Superior temporal gyrus (tissue), 1 donor: ENCODE data around the gene KPNB1.

Experiments used
- DNase-seq: peaks from one replicate; pipeline ENCODE4 v3.0.0-alpha.2; 2016; ENCODE audit errors: extremely low spot score

Gene KPNB1

DNA sequence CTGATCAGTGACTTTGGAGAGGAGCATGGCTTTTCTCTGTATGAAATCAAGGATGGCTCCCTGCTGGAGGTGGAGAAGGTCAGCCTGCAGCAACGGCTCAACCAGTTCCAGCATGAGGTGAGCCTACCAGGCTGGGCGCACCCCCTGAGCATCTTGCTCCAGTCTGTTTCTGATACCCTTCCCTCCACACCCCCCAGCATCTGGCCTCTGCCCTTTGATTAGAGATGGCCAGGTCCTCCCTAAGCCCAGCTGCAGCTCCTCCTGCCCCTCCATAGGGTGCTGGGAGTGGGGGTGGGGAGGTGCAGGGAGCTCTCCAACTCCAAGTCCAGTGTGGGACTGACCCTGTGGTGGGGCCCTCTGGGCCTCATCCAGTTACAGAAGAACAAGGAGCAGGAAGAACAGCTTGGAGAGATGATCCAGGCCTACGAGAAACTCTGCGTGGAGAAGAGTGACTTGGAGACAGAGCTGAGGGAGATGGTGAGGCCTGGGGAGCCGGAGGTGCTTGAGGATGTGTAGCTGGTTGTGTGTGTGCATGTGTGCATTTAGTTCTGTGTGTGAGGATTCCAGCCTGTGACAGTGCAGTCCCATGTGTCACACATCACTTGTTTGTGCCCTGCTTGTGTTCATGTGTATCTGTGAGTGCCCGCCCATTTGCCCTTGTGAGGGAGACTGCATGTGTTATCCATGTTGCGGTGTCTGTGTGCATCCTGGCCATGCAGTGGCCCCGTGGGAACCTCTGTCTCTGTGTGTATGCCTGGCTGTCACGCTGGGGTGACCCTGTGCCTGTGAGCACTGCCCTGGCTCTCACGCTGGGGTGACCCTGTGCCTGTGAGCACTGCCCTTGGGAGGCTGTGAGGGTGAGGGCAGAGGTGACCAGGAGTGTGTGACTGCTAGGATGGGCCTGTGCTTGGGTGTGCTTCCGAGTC, 47.3 kb downstream of the KPNB1 start:
- DNase-seq = no peak

DNA sequence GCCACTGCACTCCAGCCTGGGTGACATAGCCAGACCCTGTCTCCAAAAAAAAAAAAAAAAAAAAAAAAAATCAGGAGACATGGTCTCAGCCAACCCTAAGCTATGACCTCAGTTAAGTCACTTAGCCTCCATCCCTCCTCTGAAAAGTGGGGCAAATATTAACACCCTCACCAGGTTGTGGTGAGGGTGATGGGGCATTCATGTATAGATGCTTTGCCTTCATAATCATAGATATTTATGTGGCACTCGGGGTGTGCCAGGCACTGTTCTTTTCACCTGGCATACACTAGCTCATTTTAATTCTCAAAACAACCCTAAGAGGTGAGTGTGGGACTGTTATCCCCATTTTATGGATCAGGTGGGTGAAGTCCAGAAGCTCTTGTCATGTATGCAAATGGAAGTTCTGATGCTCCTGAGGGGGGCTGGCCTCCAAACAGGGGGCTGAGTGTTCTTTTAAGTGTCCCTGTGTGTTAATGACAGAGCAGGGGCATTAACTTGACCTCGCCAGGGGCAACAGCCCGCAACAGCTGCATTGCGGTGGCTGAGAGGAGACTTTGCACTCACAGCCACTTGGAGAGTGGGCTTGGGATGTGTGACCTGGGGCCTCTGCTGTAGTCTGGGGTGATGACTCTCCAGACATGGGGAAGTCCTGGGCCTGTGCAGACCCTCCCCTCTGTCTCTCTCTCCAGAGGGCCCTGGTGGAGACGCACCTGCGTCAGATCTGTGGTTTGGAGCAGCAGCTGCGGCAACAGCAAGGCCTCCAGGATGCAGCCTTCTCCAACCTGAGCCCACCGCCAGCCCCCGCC, 48.4 kb downstream of the KPNB1 start:
- no peak for DNase-seq

DNA sequence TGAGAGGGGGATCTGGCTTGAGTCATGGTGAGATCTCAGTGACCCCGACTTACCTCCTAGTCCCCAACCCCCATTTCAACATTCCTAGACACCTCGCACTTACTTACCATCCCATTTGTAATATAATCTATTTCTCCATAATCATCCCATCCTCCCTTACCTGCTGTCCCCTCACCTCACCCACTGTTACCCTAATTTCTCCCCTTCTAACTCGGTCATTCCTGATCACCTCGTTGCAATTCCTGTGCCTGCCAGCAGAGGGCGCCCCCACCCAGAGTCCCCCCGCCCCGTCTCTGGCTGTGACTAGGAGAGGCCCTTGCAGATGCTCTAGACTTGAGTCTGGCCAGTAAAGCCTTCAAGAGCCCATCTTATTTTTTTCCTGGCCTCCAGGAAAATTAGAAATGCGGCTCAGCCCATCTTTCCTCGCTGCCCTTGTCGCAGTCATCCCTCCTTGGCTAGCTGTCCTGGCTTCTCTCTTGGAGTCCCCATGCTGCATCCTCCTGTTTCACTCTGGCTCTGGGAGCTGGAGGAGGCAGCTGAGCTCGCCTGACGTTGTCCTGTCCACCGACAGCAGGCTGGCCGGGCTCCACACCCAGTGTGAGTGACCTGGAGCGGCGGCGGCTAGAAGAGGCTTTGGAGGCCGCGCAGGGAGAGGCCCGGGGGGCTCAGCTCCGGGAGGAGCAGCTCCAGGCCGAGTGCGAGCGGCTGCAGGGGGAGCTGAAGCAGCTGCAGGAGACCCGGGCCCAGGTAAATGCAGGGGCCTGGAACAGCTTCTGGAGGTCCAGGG, 49.2 kb downstream of the KPNB1 start:
- peak; percentile 67 for DNase-seq

DNA sequence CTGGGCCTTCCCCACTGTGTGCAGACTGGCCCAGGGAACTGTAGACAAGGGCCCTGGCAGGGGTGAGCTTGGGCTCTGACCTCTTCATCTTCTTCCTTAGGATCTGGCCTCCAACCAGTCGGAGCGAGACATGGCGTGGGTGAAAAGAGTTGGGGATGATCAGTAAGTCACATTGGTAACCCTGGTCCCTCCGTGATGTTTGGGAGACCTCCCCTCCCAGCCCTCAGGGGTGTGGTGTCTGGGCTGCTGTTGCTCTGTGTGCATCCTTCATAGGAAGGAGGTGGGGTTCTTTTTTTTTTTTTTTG, 49.8 kb downstream of the KPNB1 start:
- no peak for DNase-seq

DNA sequence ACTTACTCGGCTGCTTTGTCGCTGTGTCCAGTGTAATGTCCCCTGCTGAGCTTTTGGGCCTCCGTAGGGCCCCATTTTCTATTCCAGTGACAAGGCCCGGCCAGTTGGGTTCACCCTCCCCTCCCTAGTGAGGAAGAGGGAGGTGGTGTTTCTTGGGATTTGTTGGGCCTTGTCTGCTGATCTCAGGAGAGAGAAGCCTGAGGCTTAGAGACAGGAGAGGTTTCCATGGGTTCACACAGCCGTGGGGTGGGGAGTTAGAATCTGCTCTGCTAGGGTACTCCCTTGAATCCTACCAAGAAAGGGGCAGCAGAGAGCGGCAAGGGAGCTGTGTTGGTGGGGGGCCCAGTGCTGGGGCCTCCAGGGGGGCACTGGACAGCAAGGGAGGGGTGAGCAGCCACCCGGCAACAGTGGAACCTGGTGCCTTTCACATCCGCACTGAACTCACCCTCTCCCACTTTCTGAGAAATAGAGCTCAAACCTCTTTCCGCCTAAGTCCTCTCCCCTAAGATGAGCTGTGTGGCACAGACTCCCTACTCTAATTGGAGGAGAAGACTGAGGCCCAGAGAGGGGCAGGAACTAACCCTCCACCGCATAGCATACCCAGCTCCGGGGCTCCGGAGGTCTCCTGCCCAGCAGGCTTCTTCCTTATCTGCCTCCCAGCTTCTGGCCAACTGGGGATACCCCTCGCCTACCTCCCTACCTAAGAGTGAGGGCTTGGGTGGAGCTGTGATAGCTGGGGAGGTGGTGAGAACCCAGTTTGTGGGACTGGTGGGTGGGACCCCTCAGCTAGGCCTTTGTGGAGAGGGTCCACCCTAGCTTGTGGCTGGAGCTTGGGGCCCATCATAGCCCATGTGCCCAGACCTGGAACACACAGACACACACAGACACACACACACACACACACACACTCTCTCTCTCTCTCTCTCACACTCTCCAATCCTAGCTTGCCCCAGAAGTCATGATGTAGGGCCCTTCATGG, 51.0 kb downstream of the KPNB1 start:
- DNase-seq = no peak

DNA sequence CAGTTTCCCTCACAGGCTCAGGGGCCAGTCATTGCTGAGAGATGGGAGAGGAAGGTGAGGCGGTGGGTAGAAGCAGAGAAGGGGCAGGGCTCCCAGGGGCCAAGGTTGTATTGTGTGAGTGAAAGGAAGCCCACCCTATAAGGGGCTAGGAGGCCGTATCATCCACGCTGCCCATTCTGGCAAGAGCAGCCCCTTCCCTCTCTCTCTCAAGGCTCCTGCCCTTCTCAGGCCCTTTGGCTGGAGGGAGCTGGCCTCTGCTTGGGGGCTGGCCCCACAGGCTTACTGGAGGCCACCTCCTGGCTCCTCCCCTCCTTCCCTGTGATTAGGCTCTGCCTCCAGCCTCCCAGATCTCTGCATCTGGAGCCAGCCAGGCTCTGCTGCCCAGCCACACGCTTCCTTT, 51.9 kb downstream of the KPNB1 start:
- DNase-seq = no peak

DNA sequence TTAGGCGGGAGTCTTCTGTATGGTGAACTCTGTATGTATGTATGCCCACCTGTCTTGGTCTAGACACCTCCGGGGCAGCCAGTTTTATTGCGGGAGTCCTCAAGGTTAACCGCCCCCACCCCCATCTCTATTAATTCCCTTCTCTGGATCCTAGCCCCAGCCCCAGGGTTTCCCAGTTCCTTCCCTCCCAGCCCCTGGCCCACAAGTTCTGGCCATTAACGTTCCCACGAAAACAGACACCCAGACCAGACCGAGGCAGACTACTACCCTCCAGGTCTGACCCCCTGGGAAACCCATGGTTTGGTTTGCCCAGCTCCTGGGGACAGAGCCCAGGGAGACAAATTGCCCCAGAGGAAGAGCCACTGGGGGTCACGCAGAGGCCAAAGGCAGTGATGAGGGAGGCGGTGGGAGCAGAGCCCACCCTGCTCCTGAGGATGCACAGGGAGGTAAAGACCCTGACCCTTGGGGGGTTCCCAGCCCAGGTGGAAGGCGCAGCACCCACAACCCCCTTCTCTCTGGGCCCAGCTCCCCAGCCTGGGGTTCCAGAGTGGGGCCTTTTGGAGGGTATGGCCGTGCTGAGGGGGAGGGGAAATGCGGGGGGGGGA, 52.8 kb downstream of the KPNB1 start:
- DNase-seq = no peak

DNA sequence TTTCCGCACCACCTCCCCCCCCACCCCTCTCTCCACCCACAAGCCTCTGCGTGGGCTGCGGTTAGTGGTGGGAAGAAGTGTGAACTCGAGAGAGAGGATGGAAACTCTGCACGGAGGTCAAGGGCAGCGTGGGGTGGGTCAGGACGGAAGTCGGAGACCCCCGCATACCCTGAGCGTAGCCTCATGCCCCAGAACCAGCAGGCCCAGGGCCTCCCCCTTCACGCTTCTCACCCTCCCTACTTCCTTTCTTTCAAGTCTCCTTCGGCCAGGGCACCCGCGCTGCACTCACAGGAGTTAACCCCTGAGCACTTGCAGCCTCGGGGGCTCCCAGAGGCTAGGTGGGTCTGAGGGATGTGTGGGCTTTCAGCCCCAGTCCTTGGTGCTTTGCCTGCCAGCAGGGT, 53.5 kb downstream of the KPNB1 start:
- no peak for DNase-seq

DNA sequence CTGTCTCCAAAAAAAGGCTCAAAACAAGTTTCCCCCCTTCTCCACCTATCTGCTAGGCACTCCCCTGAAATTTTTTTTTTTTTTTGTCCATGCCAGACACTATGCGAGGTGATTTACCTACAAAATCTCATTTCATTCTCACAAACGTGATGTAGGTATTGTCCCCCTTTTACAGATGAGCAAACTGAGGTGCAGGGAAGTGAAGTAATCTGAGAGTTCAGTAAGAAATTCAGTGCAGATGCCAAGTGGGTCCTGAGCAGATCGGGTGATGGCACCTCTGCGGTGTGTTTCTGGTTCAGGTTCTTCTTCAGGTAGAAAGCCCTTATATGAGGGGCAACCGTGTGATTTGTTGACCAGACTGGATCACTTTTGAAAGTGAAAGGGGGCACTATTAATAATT, 54.0 kb downstream of the KPNB1 start:
- DNase-seq = no peak

DNA sequence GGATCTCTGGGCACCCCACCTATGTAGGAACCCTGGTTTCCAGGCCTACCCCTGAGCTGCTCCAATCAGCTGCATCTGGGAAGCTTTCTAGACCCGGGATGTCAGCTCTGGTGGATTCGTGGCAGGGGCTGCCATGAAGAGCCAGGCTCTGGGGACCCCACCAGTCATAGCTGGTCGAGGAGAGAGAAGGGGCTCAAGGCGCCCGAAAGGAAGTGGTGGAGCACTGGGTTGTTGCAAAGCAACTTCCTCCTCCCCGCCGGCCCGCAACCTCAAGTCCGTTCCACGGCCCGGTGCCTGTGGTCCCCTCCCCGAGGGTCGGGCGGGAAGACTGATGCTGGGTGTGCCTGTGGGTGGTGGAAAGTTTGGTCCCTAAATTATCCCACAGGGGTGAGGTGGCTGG, 54.4 kb downstream of the KPNB1 start:
- no peak for DNase-seq

DNA sequence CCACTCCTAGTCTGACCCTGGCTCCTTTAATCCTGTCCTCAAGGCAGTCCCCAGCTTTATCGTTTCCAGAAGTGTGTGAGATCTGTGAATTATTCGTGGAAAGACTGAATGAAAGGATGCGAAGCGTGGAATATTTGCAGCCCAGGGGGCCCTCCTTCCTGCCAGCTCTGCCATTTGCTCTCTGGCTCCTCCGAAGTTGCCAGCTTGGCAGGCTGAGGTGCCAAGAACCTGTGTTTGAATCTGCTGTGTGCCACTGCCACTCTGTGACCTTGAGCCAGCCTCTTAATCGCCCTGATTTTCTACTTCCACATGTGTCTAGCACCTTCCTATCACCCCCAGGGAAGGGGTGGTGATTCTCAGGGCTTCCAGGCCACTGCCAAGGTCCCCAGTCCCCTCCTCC, 55.0 kb downstream of the KPNB1 start:
- DNase-seq = no peak

DNA sequence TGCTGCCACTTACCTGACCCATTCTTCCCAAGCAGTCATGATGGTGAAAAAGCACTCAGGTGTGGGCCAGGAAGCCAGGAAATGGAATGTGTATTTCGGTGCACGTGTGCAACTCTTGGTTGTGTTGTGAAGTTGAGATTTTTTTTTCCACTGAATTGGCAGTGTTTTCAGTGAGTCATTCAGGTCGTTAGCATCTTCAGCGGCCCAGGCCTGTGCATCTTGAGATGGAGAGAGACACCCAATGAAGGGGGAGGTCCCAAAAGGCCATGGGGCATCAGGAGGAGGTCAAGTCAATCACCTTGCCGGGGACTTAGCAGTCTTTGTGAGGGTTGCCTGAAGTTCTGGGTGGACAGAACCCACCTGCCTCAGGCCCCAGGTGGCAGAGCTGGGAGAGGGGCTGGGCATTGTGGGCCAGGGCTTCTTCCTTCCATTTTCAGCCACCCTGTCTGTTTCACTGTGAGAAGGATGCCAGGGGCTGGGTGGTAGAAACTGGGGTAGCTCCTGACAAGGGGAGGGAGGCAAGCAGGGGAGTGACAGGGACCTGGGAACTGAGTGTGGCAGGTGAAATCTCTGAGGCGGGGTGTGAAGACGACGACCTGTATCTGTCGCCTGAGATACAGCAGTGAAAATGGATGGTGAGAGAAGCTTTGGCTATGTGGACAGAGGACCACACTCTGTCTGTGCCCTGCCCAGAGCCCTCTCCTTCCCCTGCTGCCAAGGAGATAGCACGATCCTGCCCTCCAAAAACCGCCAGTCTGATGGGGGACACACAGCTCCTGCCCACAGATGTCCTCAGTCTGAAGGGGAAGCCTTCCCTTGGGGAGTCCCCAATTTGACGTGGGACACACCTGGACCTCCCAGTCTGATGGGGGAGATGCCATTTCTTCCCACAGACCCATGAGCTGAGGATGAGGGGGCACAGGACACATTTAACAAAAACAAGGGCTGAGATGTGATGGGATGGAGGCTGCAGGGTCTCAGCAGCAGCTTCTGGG, 56.1 kb downstream of the KPNB1 start:
- DNase-seq = no peak

DNA sequence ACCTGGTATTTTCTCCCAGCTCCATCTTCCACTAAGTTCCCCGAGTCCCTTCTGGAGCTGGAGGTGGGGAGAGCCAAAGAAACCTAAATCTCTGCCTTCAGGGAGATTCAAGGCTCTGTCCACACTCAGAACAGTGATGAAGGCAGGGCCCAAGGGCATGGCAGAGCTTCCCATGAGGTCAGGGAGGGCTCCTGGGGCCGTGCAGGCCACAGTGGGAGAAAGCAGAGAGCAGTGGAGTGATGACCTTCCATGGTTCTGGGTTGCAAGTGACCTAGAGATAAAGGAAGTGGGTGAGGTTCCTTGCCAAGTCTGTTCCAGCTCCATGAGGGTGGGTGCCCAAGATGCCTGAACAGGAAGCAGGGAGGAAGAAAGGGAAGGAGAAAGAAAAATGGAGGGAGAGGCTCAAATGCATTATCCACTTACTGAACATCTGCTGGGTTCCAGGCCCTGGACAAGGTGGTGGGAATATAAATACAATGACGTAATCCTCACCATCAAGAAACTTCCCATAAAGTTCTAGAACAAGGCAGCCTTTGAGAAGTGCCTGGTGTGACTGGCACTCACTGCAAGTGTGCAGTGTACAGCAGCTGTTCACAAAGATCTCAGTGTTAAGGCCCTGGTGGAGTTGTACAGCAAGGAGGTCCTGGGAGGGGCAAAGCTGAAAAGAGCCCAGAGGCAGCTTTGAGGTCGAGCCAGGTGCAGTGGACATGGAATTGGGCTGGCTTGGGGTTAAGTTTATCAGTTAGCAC, 57.5 kb downstream of the KPNB1 start:
- DNase-seq = peak; percentile 67

DNA sequence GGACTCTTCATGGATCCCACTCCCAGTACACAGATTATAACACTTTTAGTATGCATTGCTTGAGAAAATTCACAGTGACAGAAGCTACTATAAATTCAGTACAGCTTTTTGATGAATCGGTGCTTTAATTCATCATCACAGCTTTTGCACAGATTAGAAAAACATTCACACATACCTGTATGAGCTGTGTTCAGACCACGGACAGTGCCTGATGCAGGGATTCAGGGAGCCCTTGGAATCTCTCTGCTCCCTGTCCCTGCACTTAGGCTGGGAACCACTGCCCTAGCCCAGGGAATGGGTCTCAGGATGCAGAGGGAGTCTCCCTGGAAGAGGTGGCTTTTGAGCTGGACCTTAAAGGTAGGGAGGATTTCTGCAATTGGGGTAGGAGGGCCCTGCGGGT, 58.2 kb downstream of the KPNB1 start:
- DNase-seq = no peak

DNA sequence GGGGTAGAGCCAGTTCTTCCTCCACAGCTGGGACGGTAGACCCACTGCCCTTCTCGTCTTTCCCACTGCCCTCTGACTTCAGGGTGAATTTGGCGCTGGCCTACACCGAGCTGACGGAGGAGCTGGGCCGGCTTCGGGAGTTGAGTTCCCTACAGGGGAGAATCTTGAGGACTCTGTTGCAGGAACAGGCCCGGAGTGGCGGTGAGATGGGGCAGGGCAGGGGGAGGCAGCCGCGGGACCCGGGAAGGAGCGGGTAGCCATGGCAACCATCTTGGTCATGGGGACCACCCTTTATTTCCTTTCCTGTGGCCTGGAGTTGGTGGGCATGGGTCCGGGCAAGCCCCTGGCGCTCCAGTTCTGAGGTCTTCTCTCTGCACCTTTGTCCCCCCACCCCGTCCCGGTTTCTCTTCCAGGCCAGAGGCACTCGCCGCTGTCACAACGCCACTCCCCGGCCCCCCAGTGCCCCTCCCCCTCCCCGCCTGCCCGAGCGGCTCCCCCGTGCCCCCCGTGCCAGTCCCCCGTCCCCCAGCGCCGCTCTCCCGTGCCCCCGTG, 58.7 kb downstream of the KPNB1 start:
- DNase-seq = no peak

DNA sequence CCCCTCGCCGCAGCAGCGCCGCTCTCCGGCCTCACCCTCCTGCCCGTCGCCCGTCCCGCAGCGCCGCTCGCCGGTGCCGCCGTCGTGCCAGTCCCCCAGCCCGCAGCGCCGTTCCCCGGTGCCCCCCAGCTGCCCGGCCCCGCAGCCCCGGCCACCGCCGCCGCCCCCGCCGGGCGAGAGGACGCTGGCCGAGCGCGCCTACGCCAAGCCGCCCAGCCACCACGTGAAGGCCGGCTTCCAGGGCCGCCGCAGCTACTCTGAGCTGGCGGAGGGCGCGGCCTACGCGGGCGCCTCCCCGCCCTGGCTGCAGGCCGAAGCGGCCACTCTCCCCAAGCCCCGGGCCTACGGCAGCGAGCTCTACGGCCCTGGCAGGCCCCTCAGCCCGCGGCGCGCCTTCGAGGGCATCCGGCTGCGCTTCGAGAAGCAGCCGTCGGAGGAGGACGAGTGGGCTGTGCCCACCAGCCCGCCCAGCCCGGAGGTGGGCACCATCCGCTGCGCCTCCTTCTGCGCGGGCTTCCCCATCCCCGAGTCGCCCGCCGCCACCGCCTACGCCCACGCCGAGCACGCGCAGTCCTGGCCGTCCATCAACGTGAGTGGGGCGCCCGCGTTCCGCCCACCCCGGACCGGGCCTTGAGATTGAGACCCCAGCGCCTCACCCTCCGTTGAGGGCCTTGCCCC, 59.3 kb downstream of the KPNB1 start:
- no peak for DNase-seq

DNA sequence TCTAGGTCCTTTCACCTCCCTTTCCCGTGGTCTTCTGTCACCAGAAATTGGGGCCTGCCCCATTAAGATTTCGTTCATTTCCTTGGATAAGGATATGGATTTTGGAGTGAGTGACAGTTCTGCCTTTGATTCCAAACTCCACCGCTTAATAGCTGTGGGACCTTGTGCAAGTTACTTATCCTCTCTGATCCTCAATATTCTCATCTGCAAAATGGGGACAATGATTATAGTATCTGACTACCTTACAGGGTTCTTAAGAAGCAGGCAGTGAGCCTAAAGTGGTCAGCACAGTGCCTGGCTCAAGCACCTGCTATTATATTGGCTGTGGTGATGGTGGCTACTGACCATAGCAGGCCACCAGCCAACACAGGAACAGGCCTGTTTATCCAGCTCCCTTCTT, 59.9 kb downstream of the KPNB1 start:
- no peak for DNase-seq
